Stimulated activated CD8-positive, alpha-beta memory T cell treated with anti-CD3 and anti-CD28 coated beads, Interleukin-4, amount 100 ng/mL, for 1 hour (primary cell): ENCODE data around the gene ST8SIA1.

Experiments
- DNase-seq, 2 donors: peaks; one replicate each; pipeline ENCODE4 v3.0.0-alpha.2; 2020; ENCODE audit warnings: low read depth in 2 of 2, low spot score in 1 of 2

Gene ST8SIA1

DNA sequence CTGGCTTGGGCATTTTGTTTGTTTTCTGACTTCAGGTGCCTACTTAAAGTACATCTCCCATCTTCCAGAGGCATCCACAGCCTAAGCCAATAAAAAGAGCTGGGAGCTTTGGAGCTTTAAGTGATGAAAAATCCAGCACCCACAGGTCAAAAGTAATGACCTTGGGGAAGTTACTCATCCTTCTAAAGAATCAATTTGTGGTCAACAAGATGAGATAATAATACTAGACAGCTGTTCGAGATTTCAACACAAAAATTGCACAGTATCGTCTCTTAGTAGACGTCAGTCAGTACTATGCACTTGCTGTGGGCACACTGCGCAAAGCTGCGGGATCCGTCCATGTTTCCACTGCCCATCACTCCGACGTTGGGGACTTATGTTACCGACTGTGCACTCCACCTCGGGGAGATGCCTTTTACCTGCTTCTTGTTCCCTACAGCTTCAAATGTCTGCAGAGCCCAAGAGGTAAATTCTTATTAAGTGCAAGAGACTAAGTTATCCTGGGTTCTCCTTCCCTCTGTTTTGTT lies 1.3 kb downstream of the ST8SIA1 start:
- DNase-seq: no peak

DNA sequence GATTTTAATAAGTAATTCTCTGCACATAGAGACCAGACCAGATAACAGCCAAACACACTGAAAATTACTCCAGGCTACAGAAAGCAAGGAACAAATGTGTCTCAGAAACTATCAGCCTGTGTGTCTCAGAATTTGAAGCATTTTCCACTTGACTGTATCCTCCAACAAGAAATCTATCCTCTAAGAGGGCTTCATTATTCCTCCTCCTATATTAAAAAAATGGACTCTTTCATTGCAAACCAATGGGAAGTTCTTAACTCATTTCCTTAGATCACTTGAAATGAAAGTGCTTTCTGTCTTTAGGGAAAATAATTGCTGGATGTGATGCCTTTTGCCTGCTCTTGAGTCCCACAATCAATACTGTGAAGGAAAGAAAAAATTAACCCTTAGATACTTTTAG lies 2.3 kb downstream of the ST8SIA1 start:
- DNase-seq: no peak

DNA sequence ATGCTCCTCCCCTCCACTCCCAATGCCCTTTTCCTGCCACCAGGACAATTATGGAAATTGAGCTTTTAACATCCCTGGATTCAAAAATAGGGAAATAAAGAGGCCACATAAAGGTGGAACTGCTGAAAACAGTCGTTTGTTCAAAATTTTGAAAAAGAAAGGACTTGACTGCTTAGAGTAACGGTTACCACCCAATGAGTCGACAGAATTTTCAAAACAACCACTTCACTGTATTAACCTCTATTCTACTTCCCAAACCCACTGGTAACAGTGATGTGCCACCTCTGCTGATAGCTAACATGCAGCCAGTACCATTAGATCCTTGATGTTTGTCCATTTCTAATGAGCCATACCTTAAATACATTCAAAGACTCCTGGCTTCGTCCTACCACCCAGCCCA lies 4.9 kb downstream of the ST8SIA1 start:
- no peak for DNase-seq

GRCh38 chr12:22325218-22325617 lies 9.3 kb downstream of the ST8SIA1 start:
- no peak for DNase-seq

DNA sequence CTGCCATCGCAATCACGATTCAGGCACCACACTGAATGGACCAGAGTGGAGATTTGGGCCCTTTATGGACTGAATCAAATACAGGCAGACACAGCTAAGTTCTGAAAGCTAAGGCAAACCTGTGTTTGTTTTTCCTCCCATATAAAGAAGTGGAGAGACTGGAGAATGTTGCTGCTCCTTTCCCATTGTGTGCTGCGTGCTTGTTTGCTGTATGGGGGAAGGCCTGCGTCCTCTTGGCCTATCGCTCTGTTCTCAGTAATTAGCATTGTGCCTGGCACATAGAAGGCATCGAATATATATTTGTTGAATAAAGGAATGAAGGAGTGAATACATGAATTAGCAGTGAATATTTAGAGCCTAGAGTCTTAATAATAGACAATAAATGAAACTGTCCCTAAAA lies 12.4 kb downstream of the ST8SIA1 start:
- no peak for DNase-seq

- DNase-seq: no peak
Observed at GRCh38 chr12:22321638-22322037, 12.9 kb downstream of the ST8SIA1 start.

- DNase-seq: no peak
Observed at GRCh38 chr12:22321018-22321605, 13.4 kb downstream of the ST8SIA1 start.

DNA sequence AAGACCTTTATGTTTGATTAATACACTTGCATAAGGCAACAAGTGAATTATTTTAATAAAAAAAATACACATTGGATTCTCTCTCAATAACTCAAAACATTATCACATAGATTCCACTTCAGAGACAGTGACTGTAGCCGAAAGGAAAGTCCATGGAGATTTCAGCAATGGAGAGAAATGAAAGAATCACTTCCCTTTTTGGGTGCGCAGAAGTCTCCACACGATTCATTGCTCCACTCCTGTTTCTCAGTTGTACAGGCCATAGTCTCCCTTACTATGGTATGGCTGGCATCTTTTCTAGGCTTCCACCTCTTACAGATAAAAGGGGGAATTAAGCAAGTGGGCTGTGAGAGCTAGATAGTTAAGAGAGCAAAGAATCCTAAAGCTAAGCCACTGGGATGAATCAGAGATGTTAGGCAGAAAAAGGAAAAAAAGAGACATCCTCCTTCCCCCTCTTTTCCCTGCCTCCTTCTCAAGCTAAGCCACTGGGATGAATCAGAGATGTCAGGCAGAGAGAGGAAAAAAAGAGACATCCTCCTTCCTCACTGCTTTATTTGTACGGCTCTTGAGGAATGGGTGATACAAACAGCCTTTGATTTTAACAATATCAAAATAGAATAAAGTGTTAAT lies 16.3 kb downstream of the ST8SIA1 start:
- DNase-seq: no peak

DNA sequence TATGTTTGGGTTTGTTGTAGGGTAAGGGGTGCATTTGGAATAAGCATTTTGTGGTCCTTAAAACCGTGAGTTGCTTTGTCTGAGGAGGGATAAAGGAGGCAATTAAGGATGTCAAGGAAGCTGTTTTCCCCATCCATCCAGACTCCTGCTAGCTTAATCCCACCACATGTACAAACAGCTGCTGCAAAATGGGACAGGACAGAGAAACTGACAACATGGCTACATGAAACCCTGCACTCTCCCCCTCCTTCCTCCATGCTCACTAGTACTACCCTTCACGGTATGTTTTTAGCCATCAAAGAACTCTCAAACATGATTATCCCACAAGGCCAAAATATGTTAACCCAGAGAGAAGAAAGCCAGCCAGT lies 20.6 kb downstream of the ST8SIA1 start:
- DNase-seq: no peak

DNA sequence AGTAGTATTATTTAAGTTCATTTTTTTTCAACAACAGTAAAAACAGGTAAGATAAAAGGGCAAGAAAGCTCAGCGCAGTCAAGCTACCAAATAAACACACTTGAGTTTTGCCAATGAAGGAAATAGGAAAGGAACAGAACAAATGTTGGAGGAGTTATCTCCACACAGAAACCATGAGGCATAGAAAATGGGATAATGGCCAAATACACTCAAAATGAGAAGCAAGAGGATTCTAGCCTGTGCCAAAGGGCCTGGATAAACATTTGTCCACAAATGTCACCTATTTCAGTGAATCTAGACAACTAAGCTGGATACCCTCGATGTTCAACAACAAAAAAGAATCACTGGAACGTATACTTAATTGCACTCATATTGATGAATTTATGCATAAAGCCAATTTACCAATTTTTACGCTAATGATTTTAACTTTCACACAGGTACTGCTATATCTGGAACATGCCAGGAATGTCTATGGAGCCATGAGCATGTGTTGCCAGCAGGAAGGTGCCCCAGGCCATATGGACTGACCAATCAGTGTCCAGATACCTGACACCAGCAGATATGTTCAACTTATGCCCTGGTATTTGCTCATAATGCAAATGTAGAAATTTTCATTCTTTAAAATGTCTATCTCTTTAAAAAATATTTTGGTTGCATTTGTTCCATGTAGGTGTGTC lies 21.1 kb downstream of the ST8SIA1 start:
- DNase-seq: no peak

GRCh38 chr12:22312336-22312735 lies 22.2 kb downstream of the ST8SIA1 start:
- no peak for DNase-seq

GRCh38 chr12:22310709-22311108 lies 23.8 kb downstream of the ST8SIA1 start:
- no peak for DNase-seq

- no peak for DNase-seq
Observed at GRCh38 chr12:22310275-22310674, 24.2 kb downstream of the ST8SIA1 start.

- DNase-seq: no peak
Observed at GRCh38 chr12:22307811-22308210, 26.7 kb downstream of the ST8SIA1 start.

GRCh38 chr12:22306311-22306710 lies 28.2 kb downstream of the ST8SIA1 start:
- DNase-seq: no peak

GRCh38 chr12:22304341-22304740 lies 30.2 kb downstream of the ST8SIA1 start:
- no peak for DNase-seq

GRCh38 chr12:22299294-22299912 lies 35.1 kb downstream of the ST8SIA1 start:
- no peak for DNase-seq

GRCh38 chr12:22289250-22289649 lies 45.3 kb downstream of the ST8SIA1 start:
- no peak for DNase-seq

DNA sequence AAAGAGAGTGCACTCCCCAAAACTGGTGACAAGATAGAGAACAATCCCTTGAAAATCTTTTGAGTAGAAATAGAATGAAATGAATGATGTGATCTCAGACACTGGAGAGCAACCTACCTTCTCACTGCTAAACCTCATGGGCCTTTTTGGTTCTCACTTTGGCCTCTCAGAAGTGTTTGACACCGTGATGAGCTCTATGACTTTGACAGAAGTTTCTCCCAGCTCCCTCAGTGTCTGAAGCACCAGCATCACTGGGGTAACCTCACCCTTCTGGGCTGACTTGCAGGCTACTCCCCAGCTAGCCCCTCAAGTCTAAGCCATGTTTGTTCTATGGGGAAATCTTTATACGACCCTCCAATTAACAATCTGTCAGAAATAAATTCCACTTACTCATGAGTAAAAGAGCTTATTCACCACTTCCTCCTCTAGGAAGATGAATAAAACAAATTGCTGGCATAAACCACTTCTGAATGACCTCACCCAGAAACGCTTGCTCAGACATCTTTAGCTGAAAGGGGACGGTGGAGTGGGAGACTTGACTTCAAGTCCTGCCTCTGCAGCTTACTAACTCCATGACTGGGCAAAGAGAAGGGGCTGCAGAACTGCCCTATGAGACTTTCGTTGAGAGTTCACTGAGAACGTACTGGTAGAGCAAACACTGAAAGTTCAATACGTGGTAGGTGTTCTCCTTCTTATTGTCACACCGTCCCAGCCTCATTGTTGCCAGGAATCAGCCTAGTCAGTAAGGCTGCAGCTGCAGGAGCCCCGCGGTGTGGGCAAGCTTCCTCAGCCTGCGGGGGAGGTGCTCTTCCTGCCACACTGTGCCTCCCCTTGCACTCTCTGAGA lies 46.5 kb downstream of the ST8SIA1 start:
- DNase-seq: no peak

DNA sequence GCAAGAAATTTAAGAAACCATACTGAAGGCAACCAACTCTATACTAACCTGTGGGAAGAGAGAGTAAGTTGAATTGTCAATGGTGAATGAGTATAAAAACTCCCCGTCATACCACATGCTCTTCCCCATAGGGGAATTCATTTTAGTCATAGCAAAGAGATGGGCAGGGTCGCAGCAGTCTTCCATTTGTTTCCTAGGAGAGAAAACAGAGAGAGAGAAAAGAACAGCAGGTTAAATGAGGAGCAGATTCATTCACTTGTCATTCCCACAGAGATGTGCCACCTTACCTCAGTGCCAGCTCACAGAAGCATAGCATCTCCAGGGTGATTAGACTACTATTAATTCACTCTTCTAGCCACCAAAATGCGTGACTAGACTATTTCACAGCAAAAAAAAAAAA lies 47.4 kb downstream of the ST8SIA1 start:
- DNase-seq: no peak

- DNase-seq: no peak
Observed at GRCh38 chr12:22286569-22286968, 47.9 kb downstream of the ST8SIA1 start.
